C4-2B (cell line): Measurements from ENCODE around the gene SLC9A6.
"Not testable (repeated sequence)": the region's sequence is repeated elsewhere in the genome, so short reads cannot be mapped to it uniquely, and the experiment has no call there.

Experiments used
- H3K27ac ChIP-seq: fragments of 450-650 bp; 2 replicates; pipeline ENCODE4 v1.5.1; 2017
- CTCF ChIP-seq: fragments of 450-650 bp; conservative IDR thresholded peaks from 2 replicates; pipeline ENCODE4 v1.5.1; 2017; ENCODE audit warnings: mild to moderate bottlenecking
- ZFX ChIP-seq: fragments of 450-650 bp; IDR thresholded peaks from 2 replicates; pipeline ENCODE4 v1.6.1; 2017

Gene SLC9A6

GRCh38 chrX:136048446-136048845 lies 63.2 kb downstream of the SLC9A6 start:
- H3K27ac ChIP-seq = peak overlapping the region; percentile 18; the same call in 1 of the 2 replicates
- TF ChIP-seq CTCF = no peak

DNA sequence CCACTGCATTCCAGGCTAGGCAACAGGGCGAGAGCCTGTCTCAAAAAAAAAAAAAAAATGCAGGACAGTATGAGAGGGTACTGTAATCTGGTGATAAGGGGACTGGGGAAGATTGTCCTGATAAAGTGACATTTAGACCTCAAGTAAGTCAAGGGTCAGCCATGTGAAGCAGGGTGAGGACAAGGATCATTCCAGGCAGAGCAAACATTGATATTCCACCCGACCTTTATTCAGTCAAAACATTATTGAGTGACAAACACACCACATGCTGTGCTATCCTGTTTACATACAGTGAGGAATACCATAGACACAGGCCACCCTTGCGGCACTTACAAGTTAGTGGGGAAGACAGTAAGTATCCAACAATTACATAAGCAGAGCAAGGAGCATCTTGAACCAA lies 64.4 kb downstream of the SLC9A6 start:
- TF ChIP-seq ZFX (no peak), CTCF (no peak)
- no peak overlapping the region for H3K27ac ChIP-seq

- not testable (repeated sequence) for H3K27ac ChIP-seq
Measured at GRCh38 chrX:136050875-136051274, 65.6 kb downstream of the SLC9A6 start.

DNA sequence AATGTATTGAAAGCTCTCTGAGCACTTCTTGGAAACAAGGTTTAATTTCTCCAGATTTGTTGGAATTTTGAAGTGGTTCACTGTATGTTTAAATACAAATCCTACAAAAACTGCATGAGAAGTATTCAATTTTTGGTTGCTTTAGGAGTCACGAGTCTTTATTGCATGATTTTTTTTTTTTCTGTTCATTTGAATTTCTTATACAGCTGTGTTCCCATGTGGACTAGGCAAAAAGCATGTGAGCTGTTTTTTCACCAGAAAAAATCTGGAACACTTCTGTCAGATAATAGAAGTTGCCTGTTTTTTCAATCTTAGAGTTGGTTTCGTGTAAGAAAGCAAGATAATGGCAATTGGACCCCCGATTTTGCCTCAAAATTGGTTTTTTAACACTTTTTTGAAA lies 66.4 kb downstream of the SLC9A6 start:
- TF ChIP-seq CTCF = no peak
- no peak for TF ChIP-seq ZFX
- no peak overlapping the region for H3K27ac ChIP-seq

DNA sequence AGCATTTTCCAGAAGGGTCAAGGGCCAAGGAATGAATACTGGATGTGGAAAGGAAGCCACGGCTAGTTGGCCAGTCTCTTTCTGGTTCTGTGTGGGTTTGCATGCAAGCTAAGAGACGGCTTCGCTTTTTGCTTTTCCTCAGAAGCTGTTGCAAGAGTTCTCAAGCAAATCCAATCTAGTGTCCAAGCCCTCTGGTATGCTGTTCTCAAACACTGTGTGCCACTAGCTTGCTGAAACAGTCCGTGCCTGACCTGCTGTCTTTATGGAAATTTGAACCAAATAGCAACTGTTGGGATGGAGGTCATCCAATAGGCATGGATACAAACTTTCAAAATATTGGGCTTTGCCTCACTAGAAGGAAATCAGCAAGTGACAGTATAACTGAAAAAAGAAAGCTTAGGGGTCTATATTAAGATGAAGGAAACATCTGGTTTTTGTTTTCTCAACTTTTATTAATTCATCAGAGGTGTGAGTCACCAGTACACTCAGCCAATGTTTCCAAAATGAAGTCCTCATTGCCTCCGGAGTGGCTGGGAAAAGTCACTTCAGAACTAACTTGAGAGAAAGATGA lies 70.5 kb downstream of the SLC9A6 start:
- H3K27ac ChIP-seq = no peak overlapping the region
- TF ChIP-seq ZFX (no peak), CTCF (no peak)

GRCh38 chrX:136057567-136057966 lies 72.3 kb downstream of the SLC9A6 start:
- TF ChIP-seq CTCF = no peak
- no peak for TF ChIP-seq ZFX
- H3K27ac ChIP-seq = no peak overlapping the region

DNA sequence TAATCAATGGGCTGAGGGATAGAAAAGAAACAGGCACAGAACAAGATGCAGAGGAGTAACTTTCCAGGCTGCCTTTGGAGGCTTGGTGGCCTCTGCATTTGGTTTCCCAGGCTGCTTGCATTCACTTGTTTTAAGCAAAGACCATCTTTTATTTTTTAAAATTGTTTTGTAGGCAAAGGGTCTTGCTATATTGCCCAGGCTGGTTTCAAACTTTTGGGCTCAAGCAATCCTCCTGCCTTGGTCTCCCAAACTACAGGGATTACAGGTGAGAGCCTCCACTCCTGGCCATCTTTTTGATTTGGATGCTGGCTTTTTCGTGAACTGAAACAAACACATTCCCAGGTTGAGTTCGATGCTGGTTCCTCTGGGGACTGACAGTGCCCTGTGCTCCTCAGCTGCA lies 74.1 kb downstream of the SLC9A6 start:
- TF ChIP-seq ZFX (no peak), CTCF (no peak)
- no peak overlapping the region for H3K27ac ChIP-seq

- no peak for TF ChIP-seq ZFX
- no peak for TF ChIP-seq CTCF
- H3K27ac ChIP-seq = no peak overlapping the region
Measured at GRCh38 chrX:136061286-136061685, 76.1 kb downstream of the SLC9A6 start.
